SU-DHL-6 (cell line): ENCODE data around the gene CRYBG1.
"Not testable (repeated sequence)": the region's sequence is repeated elsewhere in the genome, so short reads cannot be mapped to it uniquely, and the experiment has no call there.

Experiments used
- H2AFZ ChIP-seq: fragments of 200-600 bp; sonication (generic); 2 replicates; pipeline ENCODE4 v1.6.1; 2014; ENCODE audit warnings: low read depth, mild to moderate bottlenecking, moderate library complexity, mixed read lengths, antibody characterized with exemption, low read length; ENCODE audit not compliant: severe bottlenecking
- H3F3A ChIP-seq: fragments of 200-600 bp; shearing (Covaris generic); 2 replicates; pipeline ENCODE4 v1.6.0; 2016; ENCODE audit warnings: antibody characterized with exemption, mild to moderate bottlenecking; ENCODE audit not compliant: insufficient read depth
- H3K27ac ChIP-seq: fragments of 200-600 bp; sonication (generic); 2 replicates; pipeline ENCODE4 v1.5.1; 2016; ENCODE audit warnings: low read depth, mild to moderate bottlenecking, low read length, moderate library complexity, mixed read lengths
- H3K27me3 ChIP-seq: fragments of 200-600 bp; sonication (generic), shearing (Covaris generic); 2 replicates; pipeline ENCODE4 v1.6.0; 2014; ENCODE audit warnings: mild to moderate bottlenecking, low read length
- H3K36me3 ChIP-seq: fragments of 200-600 bp; sonication (generic); 2 replicates; pipeline ENCODE4 v1.6.1; 2014; ENCODE audit warnings: mild to moderate bottlenecking, low read length, mixed read lengths
- H3K4me2 ChIP-seq: fragments of 300-600, 200-600 bp; shearing (Covaris generic), sonication (generic); 2 replicates; pipeline ENCODE4 v1.6.0; 2014; ENCODE audit warnings: low read length, low read depth, mild to moderate bottlenecking; ENCODE audit not compliant: poor library complexity, severe bottlenecking
- H3K4me3 ChIP-seq: fragments of 200-600 bp; sonication (generic); 2 replicates; pipeline ENCODE4 v1.5.1; 2014; ENCODE audit warnings: antibody characterized with exemption, low read length, mild to moderate bottlenecking, mixed read lengths; ENCODE audit not compliant: insufficient read depth, poor library complexity, severe bottlenecking
- H3K79me2 ChIP-seq: fragments of 200-600 bp; sonication (generic); 2 replicates; pipeline ENCODE4 v1.6.1; 2014; ENCODE audit warnings: mild to moderate bottlenecking, low read length, moderate library complexity; ENCODE audit not compliant: insufficient read depth
- H3K9ac ChIP-seq: fragments of 200-600 bp; sonication (generic); 2 replicates; pipeline ENCODE4 v1.7.0; 2014; ENCODE audit warnings: mild to moderate bottlenecking, low read length
- H3K9me2 ChIP-seq: fragments of 200-600 bp; sonication (generic); replicated peaks from 2 replicates; pipeline ENCODE4 v1.6.1; 2014; ENCODE audit warnings: low read length; ENCODE audit not compliant: insufficient read depth
- H3K9me3 ChIP-seq: fragments of 200-600 bp; sonication (generic); 2 replicates; pipeline ENCODE4 v1.6.1; 2014; ENCODE audit warnings: low read length, mixed read lengths; ENCODE audit not compliant: insufficient read depth
- H4K20me1 ChIP-seq: fragments of 200-600 bp; sonication (generic); 2 replicates; pipeline ENCODE4 v1.6.1; 2014; ENCODE audit warnings: low read depth, mild to moderate bottlenecking, antibody characterized with exemption, low read length, moderate library complexity, mixed read lengths
- EZH2phosphoT487 ChIP-seq: fragments of 200-600 bp; sonication (generic), shearing (Covaris generic); conservative IDR thresholded peaks from 2 replicates; pipeline ENCODE4 v1.6.1; 2018; ENCODE audit warnings: mild to moderate bottlenecking, antibody characterized with exemption, low read length, moderate library complexity, mixed read lengths
- TF ChIP-seq, protein P1 (sequence below): fragments of 200-600 bp; sonication (generic); IDR thresholded peaks from one replicate; pipeline ENCODE4 v1.5.1; 2017; ENCODE audit warnings: antibody characterized with exemption, mild to moderate bottlenecking, low read length, moderate library complexity; ENCODE audit not compliant: insufficient read depth, poor library complexity, severe bottlenecking

The CRYBG1 gene

DNA sequence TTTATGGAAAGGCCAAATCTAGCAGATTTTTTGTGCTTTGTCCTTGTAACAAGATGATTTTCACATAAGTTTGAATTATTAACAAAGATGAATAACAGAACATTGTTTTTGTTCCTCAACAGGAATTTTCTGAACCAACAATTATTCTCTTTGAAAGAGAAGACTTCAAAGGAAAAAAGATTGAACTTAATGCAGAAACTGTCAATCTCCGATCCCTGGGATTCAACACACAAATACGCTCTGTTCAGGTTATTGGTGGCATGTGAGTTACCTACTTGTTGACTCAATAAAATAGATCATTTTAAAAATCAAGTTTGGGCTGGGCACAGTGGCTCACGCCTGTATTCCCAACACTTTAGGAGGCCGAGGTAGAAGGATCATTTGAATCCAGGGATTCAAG, 197.8 kb downstream of the CRYBG1 start:
- Histone ChIP-seq H3K4me3 (no peak overlapping the region), H3F3A (peaks cover 19% of the 10 kb centered on the region; the same call in 1 of the 2 replicates), H3K4me2 (no peak overlapping the region), H3K79me2 (no peaks in the 10 kb centered on the region), H3K27ac (no peak overlapping the region), H2AFZ (no peak overlapping the region), H3K9me2 (no peaks in the 10 kb centered on the region), H3K36me3 (peaks cover 37% of the 10 kb centered on the region), H3K9me3 (no peaks in the 10 kb centered on the region), H3K9ac (no peak overlapping the region), H4K20me1 (no peaks in the 10 kb centered on the region), H3K27me3 (no peaks in the 10 kb centered on the region)
- TF ChIP-seq EZH2phosphoT487: no peak
- TF ChIP-seq, protein P1, sequence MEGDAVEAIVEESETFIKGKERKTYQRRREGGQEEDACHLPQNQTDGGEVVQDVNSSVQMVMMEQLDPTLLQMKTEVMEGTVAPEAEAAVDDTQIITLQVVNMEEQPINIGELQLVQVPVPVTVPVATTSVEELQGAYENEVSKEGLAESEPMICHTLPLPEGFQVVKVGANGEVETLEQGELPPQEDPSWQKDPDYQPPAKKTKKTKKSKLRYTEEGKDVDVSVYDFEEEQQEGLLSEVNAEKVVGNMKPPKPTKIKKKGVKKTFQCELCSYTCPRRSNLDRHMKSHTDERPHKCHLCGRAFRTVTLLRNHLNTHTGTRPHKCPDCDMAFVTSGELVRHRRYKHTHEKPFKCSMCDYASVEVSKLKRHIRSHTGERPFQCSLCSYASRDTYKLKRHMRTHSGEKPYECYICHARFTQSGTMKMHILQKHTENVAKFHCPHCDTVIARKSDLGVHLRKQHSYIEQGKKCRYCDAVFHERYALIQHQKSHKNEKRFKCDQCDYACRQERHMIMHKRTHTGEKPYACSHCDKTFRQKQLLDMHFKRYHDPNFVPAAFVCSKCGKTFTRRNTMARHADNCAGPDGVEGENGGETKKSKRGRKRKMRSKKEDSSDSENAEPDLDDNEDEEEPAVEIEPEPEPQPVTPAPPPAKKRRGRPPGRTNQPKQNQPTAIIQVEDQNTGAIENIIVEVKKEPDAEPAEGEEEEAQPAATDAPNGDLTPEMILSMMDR: no peak

DNA sequence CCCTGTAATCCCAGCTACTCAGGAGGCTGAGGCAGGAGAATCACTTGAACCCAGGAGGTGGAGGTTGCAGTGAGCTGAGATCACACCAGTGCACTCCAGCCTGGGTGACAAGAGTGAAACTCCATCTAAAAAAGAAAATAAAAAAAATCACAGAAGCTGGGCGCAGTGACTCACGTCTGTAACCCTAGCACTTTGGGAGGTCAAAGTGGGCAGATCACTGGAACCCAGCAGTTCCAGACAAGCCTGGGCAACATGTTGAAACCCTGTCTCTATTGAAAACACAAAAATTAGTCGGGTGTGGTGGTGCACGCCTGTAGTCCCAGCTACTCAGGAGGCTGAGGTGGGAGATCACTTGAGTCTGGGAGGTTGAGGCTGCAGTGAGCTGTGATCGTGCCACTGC, 199.1 kb downstream of the CRYBG1 start:
- not testable (repeated sequence) for H2AFZ ChIP-seq, H3K4me3 ChIP-seq, H3K9ac ChIP-seq, H3K27me3 ChIP-seq, H4K20me1 ChIP-seq, H3K9me2 ChIP-seq, H3K79me2 ChIP-seq, H3K4me2 ChIP-seq, H3K27ac ChIP-seq, H3K9me3 ChIP-seq
- Histone ChIP-seq H3F3A (peaks cover 26% of the 10 kb centered on the region), H3K36me3 (peaks cover 34% of the 10 kb centered on the region; the same call in 1 of the 2 replicates)

DNA sequence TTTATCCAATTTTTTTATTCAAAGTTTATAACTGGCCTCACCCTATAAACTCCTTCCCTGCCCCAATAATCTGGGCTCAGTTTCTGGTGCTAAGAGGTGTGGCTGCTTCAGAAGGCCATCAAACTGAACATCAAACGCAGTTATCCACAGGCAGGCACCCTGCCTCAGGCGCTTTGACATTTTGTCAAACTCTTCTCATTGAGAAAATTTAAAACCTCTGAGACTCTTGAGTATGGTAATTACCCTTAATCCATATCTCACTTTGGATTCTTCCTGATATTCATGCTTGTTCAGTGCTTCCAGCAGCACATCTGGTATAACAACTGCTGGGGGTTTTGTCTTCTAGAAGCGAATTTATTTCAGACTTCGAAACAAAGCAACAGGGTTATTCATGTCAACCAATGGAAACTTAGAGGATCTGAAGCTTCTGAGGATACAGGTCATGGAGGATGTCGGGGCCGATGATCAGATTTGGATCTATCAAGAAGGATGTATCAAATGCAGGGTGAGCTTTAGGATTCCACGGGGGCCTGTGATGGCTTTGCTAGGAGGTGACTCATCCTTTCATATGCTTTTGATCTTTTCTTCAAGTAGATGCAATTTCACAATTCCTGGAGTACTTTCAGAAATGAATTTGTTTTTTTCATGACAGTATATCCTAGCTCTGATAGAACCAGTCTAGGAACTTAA, 200.6 kb downstream of the CRYBG1 start:
- Histone ChIP-seq H3K4me2 (no peak overlapping the region), H4K20me1 (no peaks in the 10 kb centered on the region), H3K36me3 (peaks cover 34% of the 10 kb centered on the region; the same call in 1 of the 2 replicates), H3K4me3 (no peak overlapping the region), H3K9me2 (no peaks in the 10 kb centered on the region), H3K9me3 (no peaks in the 10 kb centered on the region), H3K27me3 (no peaks in the 10 kb centered on the region), H3K9ac (no peak overlapping the region), H3K79me2 (no peaks in the 10 kb centered on the region), H3K27ac (no peak overlapping the region), H2AFZ (no peak overlapping the region), H3F3A (peaks cover 27% of the 10 kb centered on the region)
- TF ChIP-seq EZH2phosphoT487: no peak
- TF ChIP-seq, protein P1: no peak

DNA sequence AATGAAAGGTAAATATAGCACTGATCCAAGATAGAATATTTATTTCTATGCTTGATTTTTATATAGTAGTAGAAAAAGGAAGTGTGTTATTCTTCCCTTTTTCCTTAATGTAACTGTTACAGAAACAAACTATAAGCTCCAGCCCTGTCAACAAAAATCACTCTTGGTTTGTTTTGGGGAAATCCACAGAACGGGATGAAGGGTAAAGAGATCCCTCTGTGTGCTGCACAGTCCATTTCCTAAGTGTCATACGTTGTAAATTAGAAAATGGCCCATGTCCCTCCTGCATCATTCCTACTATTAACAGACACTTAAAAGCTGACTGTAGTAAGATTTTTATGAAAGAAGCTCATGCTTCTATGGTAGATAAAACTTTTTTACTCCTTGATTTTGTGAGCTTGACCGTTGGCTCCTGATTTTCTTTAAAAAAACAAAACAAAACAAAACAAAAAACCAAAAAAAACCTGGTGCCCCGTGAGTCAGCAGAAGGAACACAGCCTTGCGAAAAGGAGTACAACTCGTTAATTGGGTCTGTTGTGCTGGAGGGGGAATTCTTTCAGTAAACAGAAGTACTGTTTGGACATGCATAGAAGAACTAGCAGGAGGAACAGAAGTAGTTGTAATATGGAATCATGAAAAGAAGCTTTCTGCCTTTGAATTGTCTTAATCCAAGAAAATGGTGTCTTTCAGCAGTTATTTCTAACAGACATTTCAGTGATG, 201.3 kb downstream of the CRYBG1 start:
- H3K27ac ChIP-seq: no peak overlapping the region
- H3K4me2 ChIP-seq: no peak overlapping the region

More for the DNA sequence above, 201.3 kb downstream of the CRYBG1 start:
- TF ChIP-seq EZH2phosphoT487: no peak
- TF ChIP-seq, protein P1: no peak
- H3K79me2 ChIP-seq: no peaks in the 10 kb centered on the region
- H2AFZ ChIP-seq: no peak overlapping the region
- no peaks in the 10 kb centered on the region for H3K9me3 ChIP-seq
- peaks cover 30% of the 10 kb centered on the region for H3F3A ChIP-seq
- H3K9me2 ChIP-seq: no peaks in the 10 kb centered on the region
- H3K36me3 ChIP-seq: peaks cover 34% of the 10 kb centered on the region; the same call in 1 of the 2 replicates
- H3K9ac ChIP-seq: no peak overlapping the region
- no peaks in the 10 kb centered on the region for H3K27me3 ChIP-seq
- no peak overlapping the region for H3K4me3 ChIP-seq
- H4K20me1 ChIP-seq: no peaks in the 10 kb centered on the region
